K562 (cell line): Measurements from ENCODE around the gene PDE8A. TPM values are rescaled to one million over a fixed set of nuclear protein-coding genes. Genes with fewer than 3 reads are reported as not detected.

Experiments
- ATAC-seq: fragments of 200-7000 bp; cut with Tn5 transposase; 3 replicates; pipeline ENCODE4 v1.9.1; 2020; ENCODE audit warnings: moderate library complexity
- BruUV-seq: library from RNA; stranded (reverse); fragments of 400-500 nt; replicated peaks from 2 replicates; lab custom pipeline; 2021; lab: Mats Ljungman, UMichigan
- CTCF ChIA-PET: fragments of 300-600 bp; formaldehyde crosslinking; extraction: SDS; loops from one replicate; lab custom pipeline; 2021; ENCODE audit warnings: low intra/inter-chr PET ratio; lab: Yijun Ruan, JAX
- POLR2A ChIA-PET: fragments of 300-600, 350-650 bp; sonication (Branson Sonifier 250); formaldehyde crosslinking; extraction: SDS; loops from one replicate; lab custom pipeline; 2021; ENCODE audit warnings: antibody characterized with exemption, inconsistent platforms; lab: Yijun Ruan, JAX
- DNase-seq, 4 experiments: peaks; one replicate each; pipeline versions ENCODE4 v3.0.0 to v3.0.0-alpha.2; 2011 to 2018; ENCODE audit warnings: low spot score in 3 of 4, mixed read lengths in 3 of 4; ENCODE audit errors: extremely low read depth in 1 of 4
- FAIRE-seq: peaks from 2 replicates; lab custom pipeline; 2011; peaks lifted over from hg19 to GRCh38; lab: Jason Lieb, UNC
- H2AFZ ChIP-seq: 2 replicates; pipeline ENCODE4 v1.6.0; 2011; ENCODE audit warnings: low read depth, low read length, control low read depth, inconsistent platforms
- H3K27ac ChIP-seq: fragments of 200-600 bp; 3 replicates; pipeline ENCODE4 v1.8.0; 2011; ENCODE audit warnings: low read depth, mild to moderate bottlenecking, control low read depth, inconsistent platforms, low read length, moderate library complexity, mixed read lengths; ENCODE audit errors: extremely low read depth
- H3K27me3 ChIP-seq, 2 experiments: fragments of 300-600 bp in 1 of 2; 2 replicates in 1 of 2; 3 replicates in 1 of 2; pipeline versions ENCODE4 v1.6.0 to v1.8.0; 2011; ENCODE audit warnings: inconsistent platforms in 2 of 2, low read length in 2 of 2, mild to moderate bottlenecking in 1 of 2, mixed read lengths in 1 of 2, moderate library complexity in 1 of 2; ENCODE audit not compliant: control insufficient read depth in 2 of 2, insufficient read depth in 2 of 2
- H3K36me3 ChIP-seq: fragments of 300-600 bp; 3 replicates; pipeline ENCODE4 v1.8.0; 2011; ENCODE audit warnings: mild to moderate bottlenecking, low read length, inconsistent platforms; ENCODE audit not compliant: control insufficient read depth, insufficient read depth
- H3K4me1 ChIP-seq, 2 experiments: fragments of 200-600 bp in 1 of 2; replicated peaks in 1 of 2; 2 replicates in 1 of 2; 3 replicates in 1 of 2; pipeline versions ENCODE4 v1.5.1 to v1.8.0; 2011; ENCODE audit warnings: inconsistent platforms in 2 of 2, low read length in 2 of 2, mild to moderate bottlenecking in 1 of 2, mixed read lengths in 1 of 2, moderate library complexity in 1 of 2; ENCODE audit not compliant: control insufficient read depth in 2 of 2, insufficient read depth in 2 of 2
- H3K4me2 ChIP-seq: 2 replicates; pipeline ENCODE4 v1.6.1; 2011; ENCODE audit warnings: low read length, control low read depth, inconsistent platforms, mixed read lengths; ENCODE audit not compliant: insufficient read depth
- H3K4me3 ChIP-seq: fragments of 200-600 bp; sonication (generic), shearing (Covaris generic); 2 replicates; pipeline ENCODE4 v1.5.1; 2016; ENCODE audit warnings: control low read depth, inconsistent platforms
- H3K79me2 ChIP-seq: fragments of 200-600 bp; 3 replicates; pipeline ENCODE4 v1.8.0; 2011; ENCODE audit warnings: low read length, inconsistent platforms; ENCODE audit not compliant: control insufficient read depth, insufficient read depth
- H3K9ac ChIP-seq, 2 experiments: 2 replicates each; pipeline versions ENCODE4 v1.6.0 to v1.6.1; 2011; ENCODE audit warnings: low read depth in 2 of 2, low read length in 2 of 2, control low read depth in 1 of 2, inconsistent platforms in 1 of 2, mild to moderate bottlenecking in 1 of 2, mixed read lengths in 1 of 2; ENCODE audit not compliant: insufficient read depth in 1 of 2
- H3K9me1 ChIP-seq: one replicate; pipeline ENCODE4 v1.6.0; 2011; ENCODE audit warnings: inconsistent platforms, mild to moderate bottlenecking, low read length, moderate library complexity; ENCODE audit not compliant: control insufficient read depth, insufficient read depth
- H3K9me3 ChIP-seq: replicated peaks from 2 replicates; pipeline ENCODE4 v1.5.1; 2011; ENCODE audit warnings: low read depth, low read length, inconsistent platforms; ENCODE audit not compliant: control insufficient read depth, insufficient read depth
- H4K20me1 ChIP-seq: replicated peaks from 2 replicates; pipeline ENCODE4 v1.6.1; 2011; ENCODE audit warnings: low read length, inconsistent platforms, mixed read lengths; ENCODE audit not compliant: control insufficient read depth, insufficient read depth
- BCL6 ChIP-seq: fragments of 250-450 bp; sonication (Bioruptor Pico); IDR thresholded peaks from 2 replicates; pipeline ENCODE4 v1.4.0; 2020
- CBX3 ChIP-seq, 2 experiments: IDR thresholded peaks; 1 replicate in 1 of 2; 2 replicates in 1 of 2; pipeline ENCODE4 v1.6.1; 2012; ENCODE audit warnings: inconsistent platforms in 2 of 2, low read length in 2 of 2, borderline replicate concordance in 1 of 2, control low read depth in 1 of 2
- HDAC1 ChIP-seq, 2 experiments: fragments of 450-650 bp; IDR thresholded peaks; 2 replicates each; pipeline ENCODE4 v1.6.1; 2016 to 2017; ENCODE audit warnings: inconsistent platforms in 1 of 2, mild to moderate bottlenecking in 1 of 2, moderate library complexity in 1 of 2
- IRF1 ChIP-seq: sonication (generic); formaldehyde crosslinking; IDR thresholded peaks from 2 replicates; pipeline ENCODE4 v1.8.0; 2022; ENCODE audit warnings: missing genetic modification reagents, mild to moderate bottlenecking, borderline replicate concordance
- JUND ChIP-seq, 2 experiments: IDR thresholded peaks; 2 replicates in 1 of 2; 3 replicates in 1 of 2; pipeline ENCODE4 v1.6.1; 2011; ENCODE audit warnings: borderline replicate concordance in 2 of 2, low read depth in 2 of 2, low read length in 2 of 2, improper control_type of control experiment in 1 of 2, missing biosample characterization in 1 of 2, missing genetic modification characterization in 1 of 2, missing genetic modification reagents in 1 of 2
- KHSRP ChIP-seq: fragments of 450-650 bp; IDR thresholded peaks from 2 replicates; pipeline ENCODE4 v1.6.1; 2017
- PCBP2 ChIP-seq: fragments of 200-400 bp; formaldehyde crosslinking; IDR thresholded peaks from 2 replicates; pipeline ENCODE4 v1.6.1; 2018; ENCODE audit warnings: low read length, low read depth, mild to moderate bottlenecking, moderate library complexity; ENCODE audit not compliant: poor library complexity, severe bottlenecking
- PHF21A ChIP-seq: fragments of 450-650 bp; IDR thresholded peaks from 2 replicates; pipeline ENCODE4 v1.6.1; 2017; ENCODE audit warnings: low read depth, borderline replicate concordance
- SP1 ChIP-seq: sonication (generic); formaldehyde crosslinking; IDR thresholded peaks from 2 replicates; pipeline ENCODE4 v1.8.1; 2022; ENCODE audit warnings: mild to moderate bottlenecking, missing genetic modification reagents
- UBTF ChIP-seq, 2 experiments: IDR thresholded peaks; 2 replicates each; pipeline ENCODE4 v1.6.1; 2012; ENCODE audit warnings: improper control_type of control experiment in 2 of 2, low read depth in 2 of 2, low read length in 2 of 2, borderline replicate concordance in 1 of 2
- ZFP1 ChIP-seq: fragments of 450-650 bp; formaldehyde crosslinking; IDR thresholded peaks from 2 replicates; pipeline ENCODE4 v1.4.0; 2020; ENCODE audit warnings: mild to moderate bottlenecking, mixed read lengths
- ZFPM2 ChIP-seq: fragments of 250-450 bp; sonication (Bioruptor Pico); IDR thresholded peaks from 2 replicates; pipeline ENCODE4 v1.5.1; 2022; ENCODE audit warnings: mild to moderate bottlenecking
- WGBS: fragments of 100-300 bp; shearing (Covaris generic); methylation state at CpG from one replicate; pipeline ENCODE4 v1.1.6; 2016; ENCODE audit warnings: low coverage, mixed read lengths; ENCODE audit not compliant: insufficient coverage; ENCODE audit errors: missing lambda C conversion rate; 5-methylcytosine and 5-hydroxymethylcytosine counted together
- in situ Hi-C: fragments of 300-500 bp; cut with MboI; formaldehyde crosslinking; loops from 4 replicates; pipeline ENCODE4 v1.15.0; 2018; ENCODE audit warnings: inconsistent platforms, mixed read lengths
- intact Hi-C: fragments of 100-400 bp; cut with micrococcal nuclease; formaldehyde crosslinking; loops from 2 replicates; pipeline ENCODE4 v1.14.2; 2022
- polyA plus RNA-seq, 8 experiments: library from polyadenylated mRNA; depleted of rRNA in 4 of 8; stranded (reverse) in 5 of 8; unstranded in 3 of 8; fragments of >200 nt; fragmentation: Nextera tagmentation in 2 of 8; fragmentation: Illumina TruSeq in 1 of 8; extraction: Ambion mirVana in 2 of 8; extraction: Trizol in 1 of 8; gene quantifications; 2 replicates each; pipeline versions ENCODE4 v1.2.1 to v1.2.3, GENCODE V29; 2011 to 2014; ENCODE audit warnings: inconsistent platforms in 1 of 8, missing spikeins in 1 of 8
- total RNA-seq, 7 experiments: library from RNA; depleted of rRNA in 6 of 7; stranded (reverse); fragments of >200 nt in 6 of 7; fragmentation: Illumina TruSeq in 2 of 7; extraction: Trizol in 2 of 7; gene quantifications; 2 replicates each; pipeline versions ENCODE4 v1.2.1 to v1.2.3, GENCODE V29; 2011 to 2021; ENCODE audit warnings: low replicate concordance in 1 of 7

PDE8A gene
- total and polyA plus RNA-seq, 9 of the 15 experiments (the other 6 are each of a cell fraction or from before 2014, with no cell fraction given): 5.9 to 40.3 (median 19.8) TPM

- peak; percentile 85 to 98 for TF ChIP-seq HDAC1 (IDR thresholded peaks at IDR 0.05)
- peak; percentile 71; the same call in 1 of the 2 replicates for TF ChIP-seq PHF21A
- TF ChIP-seq CBX3 (IDR thresholded peaks at IDR 0.05; ENCODE audit: borderline replicate concordance in 1 of 2, low read length in 2 of 2): peak in 1 of 2 experiments; percentile 83; a peak in 2 of 3 replicates
Measured at GRCh38 chr15:84980196-84981053, 1.2 kb upstream of the PDE8A start (continued).

DNA sequence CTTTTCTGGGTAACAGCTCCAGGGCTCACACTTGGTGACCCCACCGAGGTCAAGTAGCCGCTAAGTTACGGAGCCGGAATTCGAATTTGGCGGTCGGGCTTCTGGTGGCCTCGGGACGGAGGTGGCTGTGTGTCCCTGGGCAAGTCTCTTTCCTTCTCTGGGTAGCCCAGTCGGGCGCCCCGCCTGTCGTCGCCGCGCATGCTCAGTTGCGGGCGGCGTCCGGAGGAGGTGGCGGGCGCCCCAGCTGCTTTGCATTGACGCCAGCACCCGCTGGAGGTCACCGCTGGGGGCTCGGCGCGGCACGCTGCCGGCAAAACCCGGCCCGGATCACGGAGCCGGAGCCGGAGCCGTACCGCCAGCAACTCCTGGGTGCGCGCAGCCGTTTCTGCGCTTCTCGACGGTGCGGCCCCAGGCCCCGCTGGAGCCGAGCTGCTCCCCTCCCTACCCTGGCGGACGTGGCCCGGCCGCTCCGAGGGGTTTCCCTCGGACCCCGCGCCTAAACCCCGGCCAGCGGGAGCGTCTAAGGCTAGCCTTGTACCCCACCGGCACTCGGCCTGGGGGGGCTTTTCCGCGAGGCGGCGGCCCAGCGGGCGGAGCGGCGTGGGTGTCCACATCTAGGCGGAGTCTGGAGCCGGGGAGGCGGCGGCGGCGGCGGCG, 474 bp upstream of the PDE8A start:
- in situ Hi-C loops (no loop called here), intact Hi-C loops (loop anchor here (2.0 kb wide), 2 partner anchors 26 to 64 kb away; no protein-coding TSS in a partner anchor)
- Histone ChIP-seq H3K27ac (peak overlapping the region; percentile 93), H3K79me2 (peaks cover 46% of the 10 kb centered on the region), H3K4me3 (peak overlapping the region; percentile 71), H3K27me3 (no peaks in the 10 kb centered on the region), H3K9me1 (no peaks in the 10 kb centered on the region), H3K4me1 (peaks cover 28 to 31% of the 10 kb centered on the region in 2 experiments), H3K4me2 (peak overlapping the region; percentile 87), H3K36me3 (peaks cover 3% of the 10 kb centered on the region; the same call in 1 of the 3 replicates), H2AFZ (peak overlapping the region; percentile 92), H4K20me1 (peaks cover 3% of the 10 kb centered on the region; the same call in 1 of the 2 replicates), H3K9me3 (no peaks in the 10 kb centered on the region), H3K9ac (peak overlapping the region; percentile 78 to 95)
- DNase-seq (peak; percentile 96 to 99 (median 97)), FAIRE-seq (peak; percentile 29), ATAC-seq (peak; percentile 82)
- ChIA-PET POLR2A (interaction anchor here (0.6 to 1.4 kb wide), 16 partner anchors 9 to 411 kb away, joined by 3 to 9 read pairs (median 4); no protein-coding TSS in a partner anchor), CTCF (no interaction called here)
- under 1% methylated on average over 48 of the region's 75 CpGs for WGBS
- BruUV-seq: TSS peak; percentile 46
- TF ChIP-seq SP1 (CRISPR knock-in tag) (peak; percentile 84; the same call in 1 of the 2 replicates), KHSRP (no peak), ZFP1 (CRISPR knock-in tag) (no peak), UBTF (IDR thresholded peaks at IDR 0.05; ENCODE audit: borderline replicate concordance in 1 of 2, low read depth in 2 of 2, low read length in 2 of 2) (peak; percentile 70 to 89; a peak in 3 of 4 replicates), JUND (IDR thresholded peaks at IDR 0.05; ENCODE audit: borderline replicate concordance, low read depth, low read length) (peak; percentile 77), JUND (tag; IDR thresholded peaks at IDR 0.05; ENCODE audit: borderline replicate concordance, low read depth, low read length) (peak; percentile 42; the same call in 1 of the 3 replicates), ZFPM2 (no peak), PCBP2 (no peak), IRF1 (no peak), BCL6 (CRISPR knock-in tag) (no peak)
